GM21723 (cell line): ENCODE measurements around the gene SND1.

Experiments
- ATAC-seq: cut with Tn5 transposase; IDR thresholded peaks from one replicate; pipeline ENCODE4 v1.9.1; 2021; ENCODE audit warnings: mild to moderate bottlenecking, moderate library complexity; ENCODE audit not compliant: unreplicated experiment

Gene SND1

DNA sequence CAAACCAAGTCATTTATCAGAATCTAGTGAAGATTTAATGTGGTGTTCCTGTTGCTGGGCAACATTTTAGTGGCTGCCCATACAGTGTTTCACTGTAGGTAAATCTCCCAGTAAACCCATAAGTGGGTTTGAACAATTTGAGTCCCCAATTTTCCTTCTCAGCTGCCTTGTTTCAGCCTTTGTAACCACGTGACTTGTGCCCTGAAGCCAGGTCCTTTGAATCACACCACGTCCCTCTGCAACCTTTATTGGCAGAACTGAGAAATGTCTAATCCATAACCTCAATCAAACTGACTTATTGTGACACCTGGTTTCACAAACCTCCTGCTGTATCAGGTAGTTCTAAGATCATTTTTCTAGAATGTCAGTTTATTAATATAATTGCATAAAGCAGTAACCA lies 30.1 kb downstream of the SND1 start:
- ATAC-seq = no peak

DNA sequence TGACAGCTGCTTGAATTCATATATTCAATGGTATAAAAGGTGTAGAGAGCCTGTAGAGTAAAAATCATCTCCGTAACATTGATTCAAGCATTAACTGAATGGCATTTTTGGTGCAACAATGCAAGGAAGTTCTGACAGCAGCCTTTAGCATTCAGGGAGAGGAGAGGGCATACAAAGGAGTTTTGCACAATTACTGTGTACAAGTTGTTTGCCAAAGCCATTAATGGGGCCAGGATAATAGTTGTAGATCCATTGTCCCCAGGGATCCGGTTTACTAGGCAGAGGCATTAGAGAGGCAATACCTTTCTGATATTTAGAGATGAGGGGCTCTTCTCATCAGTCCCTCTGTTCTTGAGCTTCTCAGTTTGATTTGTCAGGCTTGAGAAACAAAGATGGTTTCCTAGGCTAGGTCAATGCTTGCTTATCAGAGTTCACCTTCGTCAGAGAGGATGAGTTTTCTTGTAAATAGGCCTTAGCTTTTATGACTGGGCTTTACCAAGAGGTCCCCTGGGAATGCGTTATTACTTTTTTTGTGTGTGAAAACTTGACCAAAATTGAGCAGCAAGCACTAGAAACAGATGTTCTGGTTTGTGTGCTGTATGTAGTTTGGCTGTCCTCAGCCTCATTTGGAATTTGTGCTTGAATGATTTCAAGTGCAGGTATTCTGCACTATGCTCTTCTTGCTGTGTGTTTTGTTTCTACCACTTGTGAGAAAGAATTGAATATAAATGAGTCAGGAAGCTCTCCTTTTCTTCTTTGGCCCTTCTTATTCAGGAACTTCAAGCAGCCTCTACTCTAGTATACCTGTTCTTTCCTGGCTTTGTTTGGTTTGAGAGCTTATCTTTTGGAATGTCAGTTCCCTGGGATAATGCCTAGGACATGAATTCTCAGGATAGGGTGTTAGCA lies 32.0 kb downstream of the SND1 start:
- ATAC-seq = peak; percentile 60

- no peak for ATAC-seq
These were observed 37.3 kb downstream of the SND1 start for GRCh38 chr7:127689194-127689772.

DNA sequence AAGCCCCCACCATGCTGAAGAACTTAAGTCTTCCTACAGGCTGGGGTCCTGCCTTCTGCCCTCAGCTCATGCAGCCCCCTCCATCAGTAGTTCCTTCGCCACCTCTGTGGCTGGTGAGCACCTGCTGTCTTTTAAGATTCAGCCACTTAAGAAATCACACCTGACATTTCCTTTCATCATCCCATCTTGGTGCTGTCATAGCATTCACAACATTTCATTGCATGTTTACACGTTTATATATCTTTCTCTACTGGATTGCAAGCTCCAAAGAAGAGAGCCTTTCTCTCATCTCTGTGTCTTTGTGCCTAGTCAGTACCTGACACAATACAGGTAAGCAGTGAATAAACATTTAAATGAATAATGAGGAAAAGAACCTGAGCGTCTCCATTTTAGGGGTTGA lies 38.3 kb downstream of the SND1 start:
- no peak for ATAC-seq

- no peak for ATAC-seq
These were observed 38.8 kb downstream of the SND1 start for GRCh38 chr7:127690806-127691205.

- ATAC-seq = no peak
These were observed 40.2 kb downstream of the SND1 start for GRCh38 chr7:127692200-127692599.

DNA sequence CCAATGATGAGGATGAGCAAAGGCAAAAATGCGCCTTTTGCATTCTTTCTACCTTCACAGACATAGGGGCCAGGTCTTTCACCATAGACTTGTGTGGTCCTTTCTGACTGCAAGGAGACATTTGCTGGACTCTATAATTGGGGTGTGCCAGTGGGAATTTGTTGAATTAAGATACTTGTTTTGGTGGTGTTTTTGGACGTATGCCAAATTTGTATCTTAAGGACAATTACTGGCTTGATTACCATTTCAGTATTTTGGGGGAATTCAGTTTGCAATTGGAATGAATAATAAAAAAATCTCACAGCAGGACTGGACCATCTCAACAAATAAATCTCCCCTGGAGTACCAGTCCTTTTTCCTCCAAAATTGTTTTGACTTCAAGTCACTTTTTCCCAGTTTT lies 47.9 kb downstream of the SND1 start:
- ATAC-seq = no peak

- no peak for ATAC-seq
These were observed 50.2 kb downstream of the SND1 start for GRCh38 chr7:127702052-127702652.

GRCh38 chr7:127702938-127703337 lies 50.9 kb downstream of the SND1 start:
- no peak for ATAC-seq

- no peak for ATAC-seq
These were observed 52.2 kb downstream of the SND1 start for GRCh38 chr7:127704211-127704610.

GRCh38 chr7:127705461-127705959 lies 53.5 kb downstream of the SND1 start:
- ATAC-seq = no peak

DNA sequence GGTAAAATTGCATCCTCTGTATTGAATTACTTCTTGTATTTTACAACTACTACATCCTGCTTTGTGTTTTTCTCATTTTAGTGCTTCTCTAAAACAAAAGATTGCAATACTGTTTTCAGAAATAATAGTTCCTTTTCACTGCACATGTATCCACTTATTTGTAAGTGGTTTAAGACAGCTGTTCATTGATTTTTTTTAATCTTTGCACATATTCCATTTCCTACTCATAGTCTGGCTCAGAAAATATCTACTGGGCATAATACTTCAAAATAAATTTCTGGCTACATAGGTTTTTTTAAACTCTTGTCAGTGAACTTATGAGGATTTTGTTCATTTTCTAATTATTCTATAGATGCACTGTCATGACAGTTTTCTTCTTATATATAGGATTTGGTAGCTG lies 54.8 kb downstream of the SND1 start:
- no peak for ATAC-seq

GRCh38 chr7:127708201-127708600 lies 56.2 kb downstream of the SND1 start:
- ATAC-seq = no peak

GRCh38 chr7:127708788-127709187 lies 56.8 kb downstream of the SND1 start:
- ATAC-seq = no peak

DNA sequence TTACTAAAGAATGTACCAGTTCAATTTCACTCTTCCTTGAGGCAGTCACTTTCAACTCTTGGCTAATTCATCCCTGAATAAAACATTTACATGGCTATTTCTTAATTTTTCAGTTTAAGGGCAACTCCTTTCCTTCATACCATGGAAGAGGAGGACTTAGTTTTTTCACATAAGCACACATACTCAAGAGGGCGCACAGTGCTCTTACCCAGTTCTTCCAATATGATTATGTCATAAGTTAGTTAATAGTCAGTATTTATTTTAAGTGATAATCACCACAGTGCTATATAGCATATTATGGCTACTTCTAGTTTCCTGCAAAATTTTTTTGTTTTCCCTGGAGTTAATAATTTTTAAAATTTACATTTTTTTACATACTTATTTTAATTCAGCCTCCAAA lies 58.6 kb downstream of the SND1 start:
- no peak for ATAC-seq

GRCh38 chr7:127711872-127712271 lies 59.9 kb downstream of the SND1 start:
- ATAC-seq = no peak

DNA sequence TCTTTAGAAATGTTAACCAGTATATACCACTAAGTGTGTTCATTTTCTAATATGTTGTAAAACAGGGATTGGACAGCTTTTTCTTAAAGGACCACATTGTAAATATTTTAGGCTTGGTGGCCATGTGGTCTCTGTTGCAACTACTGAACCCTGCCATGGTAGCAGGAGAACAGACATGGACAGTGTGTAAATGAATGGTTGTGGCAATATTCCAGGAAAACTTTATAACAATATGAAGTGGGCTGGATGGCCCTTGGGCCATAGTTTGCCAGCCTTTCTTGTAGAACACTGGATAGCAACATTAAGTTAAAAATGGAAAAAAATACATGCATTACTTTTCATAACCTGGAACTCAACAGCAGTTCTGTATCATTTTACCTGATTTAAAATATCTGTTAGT lies 61.0 kb downstream of the SND1 start:
- no peak for ATAC-seq

- ATAC-seq = no peak
These were observed 61.8 kb downstream of the SND1 start for GRCh38 chr7:127713758-127714157.

DNA sequence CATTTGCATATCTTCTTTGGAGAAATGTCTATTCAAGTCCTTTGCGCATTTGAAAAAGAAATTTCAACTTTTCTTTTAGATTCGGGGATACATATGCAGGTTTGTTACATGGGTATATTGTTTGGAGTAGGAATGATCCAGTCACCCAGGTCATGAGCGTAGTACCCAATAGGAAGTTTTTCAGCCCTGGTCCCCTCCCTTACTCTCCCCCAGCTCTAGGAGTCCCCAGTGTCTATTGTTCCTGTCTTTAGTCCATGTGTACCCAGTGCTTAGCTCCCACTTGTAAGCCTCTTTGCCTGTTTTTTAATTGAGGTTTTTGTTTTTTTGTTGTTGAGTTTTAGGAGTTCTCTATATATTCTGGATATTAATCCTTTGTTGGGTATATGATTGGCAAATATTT lies 63.3 kb downstream of the SND1 start:
- no peak for ATAC-seq

DNA sequence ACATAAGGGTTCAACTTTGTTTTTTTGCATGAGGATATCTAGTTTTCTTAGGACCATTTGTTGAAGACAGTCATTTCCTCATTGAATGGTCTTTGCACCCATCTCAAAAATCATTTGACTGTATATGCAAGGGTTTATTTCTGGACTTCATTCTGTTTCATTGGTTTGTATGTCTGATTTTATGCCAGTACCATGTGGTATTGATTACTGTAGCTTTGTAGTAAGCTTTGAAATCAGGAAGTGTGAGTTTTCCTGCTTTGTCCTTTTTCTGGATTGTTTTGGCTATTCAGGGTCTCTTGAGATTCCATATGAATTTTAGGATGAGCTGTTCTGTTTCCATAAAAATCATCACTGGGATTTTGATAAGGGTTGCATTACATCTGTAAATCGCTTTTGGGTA lies 63.9 kb downstream of the SND1 start:
- no peak for ATAC-seq

DNA sequence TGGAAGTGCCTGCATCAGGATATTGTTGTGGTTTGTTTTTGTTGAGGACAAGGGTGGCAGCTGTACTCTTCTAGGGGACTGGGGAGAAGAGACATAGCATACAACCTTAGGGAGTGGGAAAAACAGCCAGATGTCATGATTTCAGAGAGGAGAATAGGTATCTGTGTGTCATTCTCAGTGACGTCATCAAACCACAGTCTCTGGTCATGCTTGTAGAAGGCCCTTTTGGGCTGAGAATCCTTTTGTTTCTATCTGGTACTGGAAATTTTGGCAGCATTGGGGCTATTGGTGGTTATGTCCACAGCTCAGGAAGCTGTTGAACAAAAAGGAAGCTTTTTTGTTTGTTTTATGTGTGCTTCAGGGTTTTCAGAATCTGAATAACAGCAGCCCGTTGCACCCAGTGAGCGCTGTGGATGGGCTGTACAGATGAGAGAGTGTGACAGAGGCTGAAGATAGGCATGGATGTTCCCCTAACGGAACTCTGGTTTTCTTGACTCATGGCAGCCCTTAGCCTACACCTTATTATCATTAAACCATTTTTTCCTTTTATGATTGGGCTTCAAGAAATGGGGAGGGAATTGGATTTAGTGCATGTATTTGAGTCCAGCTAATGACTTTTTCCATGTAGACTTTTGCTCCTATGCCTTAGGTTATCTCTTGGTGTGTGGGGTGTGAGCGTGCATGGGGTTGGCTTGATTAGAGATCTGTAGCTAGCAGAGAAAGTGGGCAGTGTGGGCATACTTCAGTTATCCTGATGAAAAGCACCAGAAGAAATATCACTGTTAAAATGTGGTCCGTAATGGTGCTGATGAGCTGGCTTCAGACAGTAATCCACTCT lies 65.7 kb downstream of the SND1 start:
- ATAC-seq = no peak
